HG03575 (cell line): Measurements from ENCODE around the gene PLEK2.
"Not testable (repeated sequence)": the region's sequence is repeated elsewhere in the genome, so short reads cannot be mapped to it uniquely, and the experiment has no call there.

Experiments used
- ATAC-seq: cut with Tn5 transposase; IDR thresholded peaks from one replicate; pipeline ENCODE4 v1.9.1; 2021; ENCODE audit not compliant: unreplicated experiment, insufficient number of reproducible peaks, low FRiP score; ENCODE audit errors: extremely low read depth

PLEK2 gene

GRCh38 chr14:67372833-67373232, 39.1 kb downstream of the PLEK2 start:
- no peak for ATAC-seq

GRCh38 chr14:67371247-67372148, 40.5 kb downstream of the PLEK2 start:
- no peak for ATAC-seq

- ATAC-seq = no peak
Observed at GRCh38 chr14:67370830-67371229, 41.1 kb downstream of the PLEK2 start.

- no peak for ATAC-seq
Observed at GRCh38 chr14:67365476-67365875, 46.5 kb downstream of the PLEK2 start.

- ATAC-seq = peak; percentile 3
Observed at GRCh38 chr14:67360470-67361206, 51.3 kb downstream of the PLEK2 start.

- ATAC-seq = peak; percentile 47
Observed at GRCh38 chr14:67359775-67360469, 52.0 kb downstream of the PLEK2 start, which contains the start of the genes ATP6V1D and EIF2S1. Gene ATP6V1D (minus strand): TSS chr14:67359804. CDS start chr14:67359698, 106 bp downstream. Gene EIF2S1 (plus strand): TSS chr14:67360328. CDS start chr14:67364768, 4,440 bp downstream.

GRCh38 chr14:67358924-67359774, 52.8 kb downstream of the PLEK2 start:
- ATAC-seq = no peak

- ATAC-seq = no peak
Observed at GRCh38 chr14:67357969-67358354, 54.0 kb downstream of the PLEK2 start.

- no peak for ATAC-seq
Observed at GRCh38 chr14:67357186-67357968, 54.6 kb downstream of the PLEK2 start.

- ATAC-seq = no peak
Observed at GRCh38 chr14:67352055-67352454, 59.9 kb downstream of the PLEK2 start.

- no peak for ATAC-seq
Observed at GRCh38 chr14:67345583-67345982, 66.4 kb downstream of the PLEK2 start.

- ATAC-seq = no peak
Observed at GRCh38 chr14:67343601-67344230, 68.2 kb downstream of the PLEK2 start.

- ATAC-seq = not testable (repeated sequence)
Observed at GRCh38 chr14:67341231-67341630, 70.7 kb downstream of the PLEK2 start.
